ENCODE measurements around the gene ANKFN1.
"Not testable (repeated sequence)": the region's sequence is repeated elsewhere in the genome, so short reads cannot be mapped to it uniquely, and the experiment has no call there.

ANKFN1 gene

GRCh38 chr17:56392321-56392720 lies 239.0 kb downstream of the ANKFN1 start:
- no peaks in the 10 kb centered on the region for H3K4me1 Mint-ChIP-seq
- H3K27me3 Mint-ChIP-seq, result no peaks in the 10 kb centered on the region
- H3K36me3 Mint-ChIP-seq, result no peaks in the 10 kb centered on the region
- no peak for ATAC-seq
- peaks cover 4% of the 10 kb centered on the region for H3K9me3 Mint-ChIP-seq
- no peak overlapping the region for H3K4me3 Mint-ChIP-seq
- H3K27ac Mint-ChIP-seq, result no peak overlapping the region

GRCh38 chr17:56393156-56393555 lies 239.9 kb downstream of the ANKFN1 start:
- Mint-ChIP-seq H3K27me3 (no peaks in the 10 kb centered on the region), H3K27ac (no peak overlapping the region), H3K4me1 (no peaks in the 10 kb centered on the region), H3K36me3 (no peaks in the 10 kb centered on the region), H3K9me3 (peaks cover 4% of the 10 kb centered on the region), H3K4me3 (no peak overlapping the region)
- ATAC-seq, result no peak

DNA sequence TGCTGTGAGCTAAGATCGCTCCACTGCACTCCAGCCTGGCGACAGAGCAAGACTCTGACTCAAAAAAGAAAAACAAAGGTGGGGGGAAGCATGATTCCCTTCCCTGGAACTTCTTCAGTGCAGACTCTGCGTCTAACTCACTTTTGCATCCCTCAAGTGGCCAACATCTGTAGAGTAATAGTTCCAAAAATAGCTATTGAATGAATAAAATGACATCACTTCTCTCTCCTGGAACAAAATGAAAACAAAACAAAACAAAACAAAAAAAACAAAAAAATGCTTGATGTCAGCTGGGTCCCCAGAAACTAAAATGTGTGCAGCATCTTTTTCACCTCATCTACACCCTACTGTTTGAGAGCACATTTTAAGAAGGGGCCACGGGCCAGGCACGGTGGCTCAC lies 242.5 kb downstream of the ANKFN1 start:
- H3K36me3 Mint-ChIP-seq, result no peaks in the 10 kb centered on the region
- ATAC-seq, result no peak
- no peaks in the 10 kb centered on the region for H3K9me3 Mint-ChIP-seq
- H3K4me1 Mint-ChIP-seq, result no peaks in the 10 kb centered on the region
- no peaks in the 10 kb centered on the region for H3K27me3 Mint-ChIP-seq
- no peak overlapping the region for H3K4me3 Mint-ChIP-seq
- H3K27ac Mint-ChIP-seq, result no peak overlapping the region

DNA sequence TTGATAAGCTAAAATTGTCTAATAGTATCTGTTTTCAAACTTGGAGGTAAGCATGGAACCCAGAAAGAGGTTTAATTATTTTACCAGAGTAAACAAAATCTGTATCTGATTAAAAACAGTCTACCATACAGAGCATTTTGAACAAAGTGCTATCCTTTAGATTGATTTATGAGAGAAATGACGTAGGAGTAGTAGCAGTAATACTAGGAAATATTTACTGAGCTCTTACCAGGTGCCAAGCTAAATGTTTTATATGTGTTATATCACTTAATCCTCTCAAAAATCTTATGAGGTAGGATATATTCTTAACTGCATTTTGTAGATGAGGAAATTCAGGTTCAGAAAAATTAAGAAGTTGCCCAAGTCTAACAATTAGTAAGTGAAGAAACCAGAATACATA lies 253.8 kb downstream of the ANKFN1 start:
- peaks cover 6% of the 10 kb centered on the region for H3K9me3 Mint-ChIP-seq
- no peaks in the 10 kb centered on the region for H3K4me1 Mint-ChIP-seq
- H3K27me3 Mint-ChIP-seq, result peaks cover 25% of the 10 kb centered on the region
- H3K36me3 Mint-ChIP-seq, result no peaks in the 10 kb centered on the region
- no peak overlapping the region for H3K4me3 Mint-ChIP-seq
- no peak for ATAC-seq
- H3K27ac Mint-ChIP-seq, result no peak overlapping the region

GRCh38 chr17:56412356-56412755 lies 259.1 kb downstream of the ANKFN1 start:
- not testable (repeated sequence) for H3K27me3 Mint-ChIP-seq, H3K36me3 Mint-ChIP-seq, H3K4me1 Mint-ChIP-seq, ATAC-seq, H3K27ac Mint-ChIP-seq, H3K4me3 Mint-ChIP-seq
- H3K9me3 Mint-ChIP-seq, result peaks cover 15% of the 10 kb centered on the region

GRCh38 chr17:56416682-56417351 lies 263.5 kb downstream of the ANKFN1 start:
- Mint-ChIP-seq H3K36me3 (no peaks in the 10 kb centered on the region), H3K27ac (no peak overlapping the region), H3K27me3 (no peaks in the 10 kb centered on the region), H3K4me1 (no peaks in the 10 kb centered on the region), H3K9me3 (peaks cover 12% of the 10 kb centered on the region), H3K4me3 (no peak overlapping the region)
- no peak for ATAC-seq

- Mint-ChIP-seq H3K27me3 (peaks cover 5% of the 10 kb centered on the region), H3K27ac (no peak overlapping the region), H3K4me3 (no peak overlapping the region), H3K4me1 (no peaks in the 10 kb centered on the region), H3K9me3 (no peaks in the 10 kb centered on the region), H3K36me3 (no peaks in the 10 kb centered on the region)
- no peak for ATAC-seq
Observed at GRCh38 chr17:56424005-56424404, 270.7 kb downstream of the ANKFN1 start.

DNA sequence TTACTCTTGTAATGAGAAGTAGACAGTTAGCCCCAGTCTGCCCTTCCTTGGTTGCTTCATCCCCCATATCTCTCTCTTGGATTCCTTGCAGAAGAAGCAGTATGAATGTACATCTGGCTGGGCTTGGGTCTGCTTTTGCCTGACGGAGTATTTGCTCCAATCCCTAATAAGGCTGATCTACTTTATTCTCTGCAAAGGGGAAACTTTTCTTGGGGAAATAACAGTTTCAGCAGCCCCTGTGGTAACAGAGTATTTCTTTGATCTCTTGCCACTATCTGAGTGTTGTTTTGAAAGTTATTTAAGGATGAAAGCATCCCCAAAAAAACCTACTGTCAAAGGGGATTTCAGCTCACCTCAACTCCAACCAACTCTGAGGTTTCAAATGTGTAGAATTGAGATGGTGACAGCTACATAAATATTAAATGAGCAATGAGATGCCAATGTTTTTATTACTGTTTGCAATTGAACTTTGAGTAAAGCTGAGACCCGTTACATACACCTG lies 271.3 kb downstream of the ANKFN1 start:
- H3K36me3 Mint-ChIP-seq, result no peaks in the 10 kb centered on the region
- H3K4me1 Mint-ChIP-seq, result no peaks in the 10 kb centered on the region
- no peak overlapping the region for H3K27ac Mint-ChIP-seq
- H3K27me3 Mint-ChIP-seq, result peaks cover 5% of the 10 kb centered on the region
- no peaks in the 10 kb centered on the region for H3K9me3 Mint-ChIP-seq
- H3K4me3 Mint-ChIP-seq, result no peak overlapping the region
- ATAC-seq, result no peak

- no peak for ATAC-seq
- Mint-ChIP-seq H3K4me3 (no peak overlapping the region), H3K27me3 (peaks cover 5% of the 10 kb centered on the region), H3K9me3 (no peaks in the 10 kb centered on the region), H3K4me1 (no peaks in the 10 kb centered on the region), H3K36me3 (no peaks in the 10 kb centered on the region), H3K27ac (no peak overlapping the region)
Observed at GRCh38 chr17:56425483-56425882, 272.2 kb downstream of the ANKFN1 start.

DNA sequence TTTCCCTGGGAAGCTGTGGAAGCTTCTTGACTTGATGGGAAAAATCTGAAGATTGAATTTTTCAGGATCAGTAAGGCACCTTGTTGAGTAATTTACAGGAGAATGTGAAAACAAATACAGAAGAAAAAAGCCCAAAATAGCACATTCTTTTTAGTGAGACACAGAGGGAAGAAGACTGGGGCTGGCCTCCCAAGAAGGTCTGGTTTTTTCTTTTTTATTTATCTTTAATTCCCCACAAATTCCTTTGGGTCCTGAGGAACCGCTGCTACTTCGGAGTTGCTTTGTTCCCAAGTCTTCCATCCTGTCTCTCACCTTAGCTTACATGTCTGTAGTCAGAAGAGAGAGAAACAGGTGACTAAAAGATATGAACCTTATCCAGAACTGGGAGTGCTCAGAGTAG lies 273.6 kb downstream of the ANKFN1 start:
- no peaks in the 10 kb centered on the region for H3K4me1 Mint-ChIP-seq
- H3K9me3 Mint-ChIP-seq, result no peaks in the 10 kb centered on the region
- H3K27me3 Mint-ChIP-seq, result peaks cover 5% of the 10 kb centered on the region
- no peak overlapping the region for H3K4me3 Mint-ChIP-seq
- no peak for ATAC-seq
- no peak overlapping the region for H3K27ac Mint-ChIP-seq
- H3K36me3 Mint-ChIP-seq, result no peaks in the 10 kb centered on the region

DNA sequence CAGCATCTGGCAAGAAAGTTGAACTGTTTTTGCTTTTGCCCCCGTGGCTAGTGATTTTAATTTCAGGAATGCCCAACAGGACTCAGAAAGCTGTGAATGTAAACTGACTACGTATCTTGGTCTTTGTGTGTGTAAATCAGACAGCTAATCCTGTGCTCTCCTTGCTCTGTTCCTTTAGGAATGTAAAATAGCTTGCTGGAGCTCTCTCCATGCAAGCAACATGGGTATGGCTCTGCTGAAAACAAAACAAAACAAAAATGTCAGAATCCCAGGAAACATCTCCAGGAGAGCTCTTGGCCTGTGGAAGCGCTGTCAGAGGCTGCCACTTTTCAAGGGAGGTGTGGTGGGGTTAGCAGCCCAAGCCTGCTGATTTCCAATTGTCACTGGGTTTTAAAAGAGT lies 278.5 kb downstream of the ANKFN1 start:
- H3K4me1 Mint-ChIP-seq, result no peaks in the 10 kb centered on the region
- no peaks in the 10 kb centered on the region for H3K27me3 Mint-ChIP-seq
- ATAC-seq, result no peak
- H3K4me3 Mint-ChIP-seq, result no peak overlapping the region
- no peak overlapping the region for H3K27ac Mint-ChIP-seq
- H3K9me3 Mint-ChIP-seq, result no peaks in the 10 kb centered on the region
- no peaks in the 10 kb centered on the region for H3K36me3 Mint-ChIP-seq

DNA sequence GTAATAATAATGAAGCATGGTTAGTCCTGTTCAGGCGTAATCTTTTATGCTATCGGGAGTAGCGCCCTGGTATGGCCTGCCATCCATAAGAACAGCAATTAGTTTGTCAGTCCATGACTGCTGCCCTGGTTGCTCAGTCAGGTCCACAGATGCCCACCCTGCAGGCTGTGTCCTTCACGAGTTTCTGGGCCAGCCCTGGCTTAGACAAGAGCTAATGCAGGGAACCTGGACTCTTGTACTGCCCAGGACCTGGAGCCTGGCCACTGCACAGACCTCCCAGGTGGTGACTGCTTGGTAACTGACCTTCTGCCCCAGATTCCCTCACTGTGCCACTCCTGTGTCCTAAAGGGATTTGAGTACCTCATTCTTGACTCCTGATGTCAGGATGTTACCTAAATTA lies 279.2 kb downstream of the ANKFN1 start:
- no peak overlapping the region for H3K27ac Mint-ChIP-seq
- H3K4me1 Mint-ChIP-seq, result no peaks in the 10 kb centered on the region
- H3K36me3 Mint-ChIP-seq, result no peaks in the 10 kb centered on the region
- no peaks in the 10 kb centered on the region for H3K27me3 Mint-ChIP-seq
- H3K4me3 Mint-ChIP-seq, result no peak overlapping the region
- ATAC-seq, result no peak
- H3K9me3 Mint-ChIP-seq, result no peaks in the 10 kb centered on the region

GRCh38 chr17:56434610-56435009 lies 281.3 kb downstream of the ANKFN1 start:
- Mint-ChIP-seq H3K9me3 (no peaks in the 10 kb centered on the region), H3K4me3 (no peak overlapping the region), H3K4me1 (no peaks in the 10 kb centered on the region), H3K27ac (no peak overlapping the region), H3K27me3 (no peaks in the 10 kb centered on the region), H3K36me3 (no peaks in the 10 kb centered on the region)
- no peak for ATAC-seq

GRCh38 chr17:56436142-56436541 lies 282.9 kb downstream of the ANKFN1 start:
- Mint-ChIP-seq H3K4me1 (no peaks in the 10 kb centered on the region), H3K4me3 (no peak overlapping the region), H3K9me3 (no peaks in the 10 kb centered on the region), H3K36me3 (no peaks in the 10 kb centered on the region), H3K27ac (no peak overlapping the region), H3K27me3 (no peaks in the 10 kb centered on the region)
- ATAC-seq, result no peak

DNA sequence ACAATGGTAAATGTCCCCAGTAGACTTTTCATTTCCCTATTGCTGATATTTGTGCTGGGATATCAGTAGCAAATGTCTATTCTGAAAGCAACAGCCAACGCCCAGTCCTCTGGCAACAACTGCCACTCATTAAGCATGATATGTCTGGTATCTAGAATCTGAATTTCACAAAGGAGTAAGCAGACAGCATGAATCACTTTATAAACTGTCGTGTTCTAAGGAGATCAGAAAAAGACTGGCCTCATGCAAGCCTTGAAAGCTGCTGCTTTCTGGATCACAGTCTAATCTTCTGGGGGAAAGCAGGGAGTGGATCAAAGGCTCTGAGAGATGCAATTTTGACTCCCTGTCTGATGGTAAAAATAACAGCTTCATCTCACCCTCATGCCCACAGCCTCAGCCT lies 287.1 kb downstream of the ANKFN1 start:
- H3K27ac Mint-ChIP-seq, result no peak overlapping the region
- ATAC-seq, result no peak
- no peaks in the 10 kb centered on the region for H3K4me1 Mint-ChIP-seq
- no peaks in the 10 kb centered on the region for H3K36me3 Mint-ChIP-seq
- H3K9me3 Mint-ChIP-seq, result no peaks in the 10 kb centered on the region
- no peak overlapping the region for H3K4me3 Mint-ChIP-seq
- no peaks in the 10 kb centered on the region for H3K27me3 Mint-ChIP-seq

DNA sequence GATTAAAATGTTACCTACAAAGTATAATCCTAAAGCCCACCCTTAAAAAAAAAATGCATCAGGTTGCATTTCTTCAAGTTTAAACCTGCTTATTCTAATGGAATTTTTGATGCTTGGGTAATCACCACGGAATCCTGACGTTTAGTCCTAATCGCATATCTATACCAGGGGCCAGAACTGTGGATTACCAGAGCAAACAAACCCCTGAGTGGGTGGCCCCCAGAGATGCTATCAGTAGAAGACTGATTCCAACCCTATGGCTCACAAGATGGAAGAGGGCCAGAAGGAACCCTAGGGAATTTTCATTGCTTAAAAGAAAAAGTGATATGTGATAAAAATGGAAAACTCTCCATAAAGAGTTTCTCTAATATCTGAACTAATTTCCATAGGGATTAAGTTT lies 288.0 kb downstream of the ANKFN1 start:
- Mint-ChIP-seq H3K4me3 (no peak overlapping the region), H3K27me3 (no peaks in the 10 kb centered on the region), H3K9me3 (no peaks in the 10 kb centered on the region), H3K36me3 (no peaks in the 10 kb centered on the region), H3K4me1 (no peaks in the 10 kb centered on the region), H3K27ac (no peak overlapping the region)
- no peak for ATAC-seq
